Stimulated activated CD4-positive, alpha-beta T cell treated with anti-CD3 and anti-CD28 coated beads, Interleukin-12 subunit alpha, Interleukin-12 subunit beta, amount 100 ng/mL, for 4 hours (primary cell): Measurements from ENCODE around the gene SREK1IP1.

ENCODE experiments used
- DNase-seq: peaks from one replicate; pipeline ENCODE4 v3.0.0-alpha.2; 2020

Gene SREK1IP1

GRCh38 chr5:64768358-64769312 lies at the start of gene SREK1IP1, which contains the start of gene CWC27:
Gene SREK1IP1 (minus strand): TSS chr5:64768691. CDS start chr5:64768517, 174 bp downstream.
Gene CWC27 (plus strand): TSS chr5:64768930. CDS start chr5:64769147, 217 bp downstream.
- DNase-seq, result peak; percentile 71

- DNase-seq, result no peak
Measured at GRCh38 chr5:64818245-64818644, 49.8 kb upstream of the SREK1IP1 start.

GRCh38 chr5:64814073-64814472 lies 45.6 kb upstream of the SREK1IP1 start:
- no peak for DNase-seq

- DNase-seq, result no peak
Measured at GRCh38 chr5:64811050-64811640, 42.7 kb upstream of the SREK1IP1 start.

- no peak for DNase-seq
Measured at GRCh38 chr5:64807520-64807919, 39.0 kb upstream of the SREK1IP1 start.

- DNase-seq, result no peak
Measured at GRCh38 chr5:64806537-64806936, 38.0 kb upstream of the SREK1IP1 start.

GRCh38 chr5:64800926-64801325 lies 32.4 kb upstream of the SREK1IP1 start:
- DNase-seq, result no peak

- no peak for DNase-seq
Measured at GRCh38 chr5:64796301-64796700, 27.8 kb upstream of the SREK1IP1 start.

- DNase-seq, result no peak
Measured at GRCh38 chr5:64794053-64794770, 25.7 kb upstream of the SREK1IP1 start.

GRCh38 chr5:64792469-64792868 lies 24.0 kb upstream of the SREK1IP1 start:
- DNase-seq, result no peak

GRCh38 chr5:64790210-64790609 lies 21.7 kb upstream of the SREK1IP1 start:
- DNase-seq, result no peak

- no peak for DNase-seq
Measured at GRCh38 chr5:64789457-64789856, 21.0 kb upstream of the SREK1IP1 start.

GRCh38 chr5:64788156-64788555 lies 19.7 kb upstream of the SREK1IP1 start:
- no peak for DNase-seq

- no peak for DNase-seq
Measured at GRCh38 chr5:64786372-64786771, 17.9 kb upstream of the SREK1IP1 start.

- DNase-seq, result peak; percentile 57
Measured at GRCh38 chr5:64784451-64785025, 16.0 kb upstream of the SREK1IP1 start.

- no peak for DNase-seq
Measured at GRCh38 chr5:64775291-64775690, 6.8 kb upstream of the SREK1IP1 start.

- no peak for DNase-seq
Measured at GRCh38 chr5:64773533-64773932, 5.0 kb upstream of the SREK1IP1 start.

GRCh38 chr5:64771736-64772135 lies 3.2 kb upstream of the SREK1IP1 start:
- no peak for DNase-seq

- DNase-seq, result no peak
Measured at GRCh38 chr5:64769855-64770254, 1.4 kb upstream of the SREK1IP1 start.

- peak; percentile 2 for DNase-seq
Measured at GRCh38 chr5:64767959-64768357, 533 bp downstream of the SREK1IP1 start.

- DNase-seq, result no peak
Measured at GRCh38 chr5:64766941-64767340, 1.6 kb downstream of the SREK1IP1 start.

- no peak for DNase-seq
Measured at GRCh38 chr5:64765804-64766504, 2.5 kb downstream of the SREK1IP1 start.
